ENCODE measurements around the gene PITPNM3.

GRCh38 chr17:6413065-6413464, 143.3 kb downstream of the PITPNM3 start:
- TF ChIP-seq POLR2AphosphoS5 (IDR thresholded peaks at IDR 0.05; ENCODE audit: borderline replicate concordance, low read depth, low read length) (no peak), EZH2 (IDR thresholded peaks at IDR 0.05) (no peak), FOXP2 (optimal IDR thresholded peaks at IDR 0.05; ENCODE audit: control extremely low read depth, extremely low read length, insufficient read depth) (no peak)
